KBM-7 (cell line): ENCODE data around the gene CELF1.
"Not testable (repeated sequence)": the region's sequence is repeated elsewhere in the genome, so short reads cannot be mapped to it uniquely, and the experiment has no call there.

Experiments used
- DNase-seq: peaks from one replicate; pipeline ENCODE4 v3.0.0-alpha.2; 2015
- in situ Hi-C: fragments of 300-500 bp; cut with MboI; formaldehyde crosslinking; loops from 2 replicates; pipeline ENCODE4 v1.14.3; 2020; ENCODE audit warnings: low sequenced_read_pairs, low pct_unique_long_range_greater_than_20kb, mixed read lengths

Gene CELF1

DNA sequence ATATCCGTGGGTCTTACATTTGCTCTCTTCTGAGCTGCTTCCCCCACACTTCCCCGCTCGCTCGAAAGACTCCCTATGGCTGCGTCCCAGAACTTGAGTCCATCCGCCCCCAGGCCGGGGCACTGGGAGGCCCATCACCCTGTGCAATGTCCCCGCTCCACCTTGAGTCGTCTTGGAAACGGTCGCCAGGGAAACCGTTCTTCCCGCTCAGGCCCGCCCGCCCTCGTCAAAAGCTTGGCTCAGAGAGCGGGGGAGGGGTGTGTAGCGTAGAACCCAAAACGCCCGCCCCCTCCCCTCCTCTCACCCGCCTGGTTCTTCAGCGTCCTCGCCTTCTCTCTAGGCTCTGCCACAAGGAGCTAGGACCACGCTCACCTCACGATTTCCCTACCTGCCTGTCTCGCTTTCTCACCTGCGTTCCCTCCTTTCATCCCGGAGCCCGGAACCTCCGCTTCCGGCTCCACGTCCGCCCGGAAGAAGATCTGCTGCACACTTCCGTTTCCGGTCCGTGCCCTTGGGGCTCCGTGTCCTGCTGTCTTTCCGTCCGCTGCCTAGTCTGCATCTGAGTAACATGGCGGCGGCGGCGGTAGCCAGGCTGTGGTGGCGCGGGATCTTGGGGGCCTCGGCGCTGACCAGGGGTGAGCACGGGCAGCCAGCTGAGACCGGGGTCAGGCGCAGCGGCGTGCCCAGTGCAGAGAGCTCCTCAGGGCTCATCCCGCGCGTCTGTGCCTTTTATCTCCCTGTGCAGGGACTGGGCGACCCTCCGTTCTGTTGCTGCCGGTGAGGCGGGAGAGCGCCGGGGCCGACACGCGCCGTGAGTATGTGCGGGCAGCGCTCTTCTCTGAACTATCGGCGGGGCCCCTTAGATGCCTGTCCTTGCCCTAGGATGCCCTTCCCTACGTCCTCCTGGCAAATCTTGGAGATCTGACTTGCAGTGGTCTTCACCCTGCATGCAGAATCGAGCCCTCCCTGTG, 25.9 kb upstream of the CELF1 start, which contains the start of the genes KBTBD4 and NDUFS3:
KBTBD4 (minus strand) TSS at position 447 of the 971 bp plus-strand sequence; CDS start at position 428, 19 bp downstream.
NDUFS3 (plus strand) TSS at position 551 of the 971 bp plus-strand sequence; CDS start at position 569, 18 bp downstream.
- in situ Hi-C loops: no loop called here
- peak; percentile 94 for DNase-seq

DNA sequence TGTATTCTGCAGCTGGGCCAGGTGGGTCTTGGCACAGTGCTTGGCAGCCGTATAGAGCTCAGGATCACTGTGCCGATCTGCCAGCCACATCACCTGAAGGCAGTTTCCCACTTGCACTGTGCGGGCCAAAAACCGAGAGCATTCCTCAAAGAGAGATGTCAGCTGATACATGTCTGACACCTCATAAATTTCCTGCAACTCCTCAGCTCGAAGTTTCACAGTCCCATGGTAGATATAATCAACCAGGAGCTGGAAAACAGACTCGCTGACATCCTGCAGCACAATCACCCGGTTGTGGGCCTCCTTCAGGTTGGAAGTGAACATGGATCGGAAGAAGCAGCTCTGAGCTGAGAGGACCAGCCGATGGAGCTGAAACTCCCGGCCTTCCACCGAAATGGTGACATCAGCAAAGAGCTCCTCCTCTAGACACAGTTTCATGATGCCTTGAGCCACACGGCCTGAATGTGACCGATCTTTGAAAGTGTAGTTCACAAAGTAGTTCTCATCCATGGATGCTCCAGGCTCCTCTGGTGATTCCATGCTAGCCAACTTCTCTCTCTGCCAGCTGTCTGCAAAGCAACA, 24.6 kb upstream of the CELF1 start:
- no peak for DNase-seq
- in situ Hi-C loops: no loop called here

DNA sequence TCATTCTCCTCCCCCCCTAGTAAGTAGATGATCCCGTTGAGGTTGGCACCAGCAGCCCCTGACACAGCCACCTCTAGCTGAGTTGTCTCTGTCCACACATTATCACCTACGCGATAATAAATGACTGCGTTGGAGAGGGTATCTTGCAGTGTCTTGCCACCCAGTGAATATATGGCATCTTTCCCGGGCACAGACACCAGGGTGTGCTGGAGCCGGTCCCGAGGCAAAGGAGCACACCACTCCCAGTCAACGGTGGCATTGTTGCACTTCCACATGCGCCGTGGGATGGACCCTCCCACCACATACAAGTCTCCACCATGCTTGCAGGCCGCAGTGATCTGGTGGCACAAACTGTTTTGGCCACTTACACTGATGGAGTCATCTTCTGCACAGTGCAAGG, 20.4 kb upstream of the CELF1 start:
- no peak for DNase-seq
- in situ Hi-C loops: no loop called here

DNA sequence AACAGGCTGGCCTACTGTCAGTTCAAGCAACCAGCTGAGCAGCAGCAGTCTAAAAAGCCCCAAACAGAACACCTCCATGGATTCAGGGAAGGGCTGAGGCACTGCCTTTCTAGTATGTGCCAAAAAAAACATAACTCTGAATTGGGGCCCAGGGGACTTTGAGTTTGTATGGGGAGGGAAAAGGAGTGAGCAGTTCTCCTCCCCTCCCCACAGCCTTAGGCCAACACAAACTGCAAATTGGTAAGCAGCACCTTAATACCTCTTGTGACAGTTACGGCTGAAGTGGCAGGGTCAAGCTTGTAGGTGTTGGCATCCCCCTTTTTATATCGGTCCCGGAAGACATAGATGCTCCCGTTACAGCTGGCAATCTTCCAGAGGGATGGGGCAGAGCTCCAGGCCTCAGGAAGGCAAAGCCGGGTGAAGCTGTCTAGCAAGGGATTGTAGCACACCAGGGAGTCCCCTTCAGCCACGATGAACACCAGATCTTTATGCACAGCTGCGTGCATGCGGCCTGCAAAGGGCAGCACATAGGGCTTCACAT, 19.9 kb upstream of the CELF1 start:
- in situ Hi-C loops: no loop called here
- no peak for DNase-seq

DNA sequence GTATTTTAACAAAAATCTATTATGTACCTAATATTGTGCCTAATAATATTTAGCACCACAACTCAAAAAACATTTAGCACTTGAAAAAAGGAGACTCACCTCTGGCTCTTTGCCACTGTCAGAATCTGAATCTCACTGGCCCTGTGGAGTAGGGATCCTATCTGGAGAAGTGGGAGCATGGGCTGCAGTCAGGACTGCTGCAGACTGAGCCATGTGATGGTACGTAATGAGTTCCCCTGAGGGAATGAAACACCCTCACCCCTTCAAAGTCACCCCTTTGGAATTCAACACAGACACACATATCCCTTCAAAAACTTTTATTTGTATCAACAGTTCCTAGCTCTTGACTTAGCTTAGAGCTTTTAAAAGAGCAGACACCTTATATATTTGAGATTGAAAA, 19.0 kb upstream of the CELF1 start:
- in situ Hi-C loops: no loop called here
- DNase-seq: no peak

DNA sequence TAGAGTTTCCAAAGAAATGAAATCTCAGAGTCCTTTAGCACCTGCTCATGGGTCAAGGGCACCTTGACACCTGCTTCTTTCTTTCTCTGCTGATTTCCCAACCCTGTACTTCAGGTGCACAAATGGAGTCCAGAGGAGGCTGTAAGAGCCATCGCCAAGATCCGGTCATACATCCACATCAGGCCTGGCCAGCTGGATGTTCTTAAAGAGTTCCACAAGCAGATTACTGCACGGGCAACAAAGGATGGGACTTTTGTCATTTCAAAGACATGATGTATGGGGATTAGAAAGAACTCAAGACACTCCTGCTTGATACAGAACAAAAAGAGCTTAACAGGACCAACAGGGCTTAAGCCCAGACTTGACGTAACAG, 18.4 kb upstream of the CELF1 start:
- no peak for DNase-seq
- in situ Hi-C loops: no loop called here

DNA sequence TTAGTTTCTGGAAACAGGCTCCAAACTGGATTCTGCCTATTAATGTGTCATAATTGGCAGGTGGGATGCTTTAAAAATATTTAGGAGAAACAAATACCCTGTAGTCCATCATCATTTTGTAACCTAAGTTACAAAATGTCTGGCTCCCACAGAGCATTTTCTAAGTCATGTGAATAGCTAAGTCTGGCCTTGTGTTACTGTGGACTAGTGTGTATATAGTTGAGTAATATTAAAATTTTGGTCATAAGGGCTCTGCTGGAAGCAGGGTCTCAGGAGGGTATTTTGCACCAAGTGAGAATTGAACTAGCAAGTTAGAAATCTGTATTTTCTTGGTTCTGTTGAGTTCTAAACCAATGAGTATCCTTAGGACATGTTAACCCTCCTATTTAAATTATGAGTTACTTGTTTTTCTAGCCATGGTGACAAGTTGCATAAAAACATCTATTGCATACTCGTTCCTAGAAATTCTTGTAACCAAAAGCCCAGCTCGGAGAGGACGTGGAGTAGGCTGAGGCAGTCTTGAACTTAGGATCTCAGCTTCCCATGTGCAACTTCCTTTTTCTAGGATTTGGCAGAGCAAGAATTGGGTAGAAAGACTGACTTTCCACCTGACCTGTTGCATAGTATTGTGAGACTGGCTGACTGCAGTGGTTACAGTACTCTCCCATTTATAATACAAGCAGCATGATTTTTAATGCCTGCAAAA, 17.9 kb upstream of the CELF1 start:
- in situ Hi-C loops: no loop called here
- DNase-seq: no peak

DNA sequence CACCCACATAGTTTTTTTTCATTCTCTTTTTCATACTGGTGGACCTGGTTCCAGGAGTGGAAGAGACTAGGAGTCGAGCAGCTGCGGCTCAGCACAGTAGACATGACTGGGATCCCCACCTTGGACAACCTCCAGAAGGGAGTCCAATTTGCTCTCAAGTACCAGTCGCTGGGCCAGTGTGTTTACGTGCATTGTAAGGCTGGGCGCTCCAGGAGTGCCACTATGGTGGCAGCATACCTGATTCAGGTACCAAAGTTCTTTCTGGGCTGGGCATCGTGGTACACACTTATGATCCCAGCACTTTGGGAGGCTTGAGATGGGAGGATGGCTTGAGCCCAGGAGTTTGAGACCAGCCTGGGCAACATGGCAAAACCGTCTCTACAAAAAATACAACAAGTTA, 16.7 kb upstream of the CELF1 start:
- no peak for DNase-seq
- in situ Hi-C loops: no loop called here

DNA sequence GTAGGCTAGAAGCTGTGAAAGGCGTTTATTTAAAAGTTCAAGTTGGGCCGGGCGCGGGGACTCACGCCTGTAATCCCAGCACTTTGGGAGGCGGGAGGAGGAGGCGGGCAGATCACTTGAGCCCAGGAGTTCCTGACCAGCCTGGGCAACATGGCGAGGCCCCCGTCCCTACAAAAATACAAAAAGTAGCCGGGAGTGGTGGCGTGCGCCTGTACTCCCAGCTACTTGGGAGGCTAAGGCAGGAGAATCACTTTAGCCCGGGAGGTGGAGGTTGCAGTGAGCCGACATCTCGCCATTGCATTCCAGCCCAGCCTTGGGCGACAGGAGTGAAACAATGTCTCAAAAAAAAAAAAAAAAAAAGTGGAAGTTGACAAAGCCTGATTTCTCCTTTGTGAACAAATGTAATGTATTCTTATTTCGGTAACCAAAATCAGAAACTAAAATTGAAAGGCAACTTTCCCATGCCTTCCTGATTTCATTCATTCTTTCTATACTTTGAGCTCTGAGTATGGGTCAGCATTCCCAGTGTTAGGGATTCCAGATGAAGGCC, 13.3 kb upstream of the CELF1 start:
- DNase-seq: peak; percentile 57
- in situ Hi-C loops: no loop called here

DNA sequence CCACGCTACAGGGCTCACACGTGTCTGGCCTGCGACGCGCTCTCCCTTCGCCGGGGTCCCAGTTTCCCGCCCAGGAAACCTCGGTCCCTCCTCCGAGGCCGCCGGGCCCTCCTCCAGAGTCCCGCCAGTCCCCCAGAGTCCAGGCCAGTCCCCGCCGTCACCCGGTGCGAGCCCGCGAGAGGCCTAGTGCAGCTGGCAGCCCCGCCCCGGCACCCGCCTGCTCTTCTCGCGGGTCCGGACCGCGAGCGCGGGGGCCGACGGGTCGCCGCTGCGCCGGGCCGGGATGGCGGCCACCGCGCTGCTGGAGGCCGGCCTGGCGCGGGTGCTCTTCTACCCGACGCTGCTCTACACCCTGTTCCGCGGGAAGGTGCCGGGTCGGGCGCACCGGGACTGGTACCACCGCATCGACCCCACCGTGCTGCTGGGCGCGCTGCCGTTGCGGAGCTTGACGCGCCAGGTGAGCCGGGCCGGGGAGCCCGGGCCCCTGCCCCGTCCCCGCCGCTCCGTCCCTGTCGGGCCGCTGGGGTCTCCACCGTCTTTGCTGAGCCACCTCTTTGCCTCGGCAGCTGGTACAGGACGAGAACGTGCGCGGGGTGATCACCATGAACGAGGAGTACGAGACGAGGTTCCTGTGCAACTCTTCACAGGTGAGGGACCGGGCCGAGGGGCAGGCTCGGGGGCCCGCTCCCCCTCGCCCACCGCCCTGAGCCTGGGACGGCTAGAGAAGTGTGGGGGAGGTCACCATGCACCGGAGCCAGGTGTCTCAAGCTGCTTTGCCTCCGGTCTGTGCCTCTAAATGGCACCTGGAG, 12.6 kb upstream of the CELF1 start, which contains the start of gene PTPMT1:
PTPMT1 (plus strand) TSS at position 260 of the 809 bp plus-strand sequence; CDS start at position 284, 24 bp downstream.
- in situ Hi-C loops: no loop called here
- peak; percentile 67 for DNase-seq

DNA sequence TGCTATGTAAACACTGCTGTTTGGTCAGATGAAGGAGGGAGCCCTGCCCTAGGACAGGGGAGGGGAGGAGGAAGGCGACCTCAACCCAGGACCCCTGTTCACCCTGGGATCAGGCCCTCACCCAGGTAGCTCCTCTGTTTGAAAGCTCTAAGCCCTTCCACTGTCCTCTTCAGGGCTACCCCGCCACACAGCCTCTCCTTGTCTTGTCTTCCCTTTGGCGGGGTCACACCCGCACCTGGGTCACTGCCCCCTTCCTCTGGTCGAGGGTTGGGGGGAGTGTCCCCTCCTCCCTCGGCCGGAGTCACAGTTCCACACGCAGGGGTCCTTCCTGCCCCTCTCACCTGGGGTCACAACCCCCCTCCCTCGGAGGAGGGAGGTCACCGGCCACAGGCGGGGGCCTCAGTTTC, 12.0 kb upstream of the CELF1 start:
- in situ Hi-C loops: no loop called here
- DNase-seq: no peak

DNA sequence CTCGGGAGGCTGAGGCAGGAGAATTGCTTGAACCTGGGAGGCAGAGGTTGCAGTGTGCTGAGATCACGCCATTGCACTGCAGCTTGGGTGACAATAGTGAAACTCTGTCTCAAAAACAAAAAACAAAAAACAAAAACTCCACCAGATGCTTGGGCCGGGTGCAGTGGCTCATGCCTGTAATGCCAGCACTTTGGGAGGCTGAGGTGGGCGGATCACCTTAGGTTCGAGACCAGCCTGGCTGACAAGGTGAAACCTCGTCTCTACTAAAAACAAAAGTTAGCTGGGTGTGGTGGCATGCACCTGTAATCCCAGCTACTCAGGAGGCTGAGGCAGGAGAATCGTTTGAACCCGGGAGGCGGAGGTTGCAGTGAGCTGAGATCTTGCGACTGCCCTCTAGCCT, 11.4 kb upstream of the CELF1 start:
- in situ Hi-C loops, DNase-seq: not testable (repeated sequence)

DNA sequence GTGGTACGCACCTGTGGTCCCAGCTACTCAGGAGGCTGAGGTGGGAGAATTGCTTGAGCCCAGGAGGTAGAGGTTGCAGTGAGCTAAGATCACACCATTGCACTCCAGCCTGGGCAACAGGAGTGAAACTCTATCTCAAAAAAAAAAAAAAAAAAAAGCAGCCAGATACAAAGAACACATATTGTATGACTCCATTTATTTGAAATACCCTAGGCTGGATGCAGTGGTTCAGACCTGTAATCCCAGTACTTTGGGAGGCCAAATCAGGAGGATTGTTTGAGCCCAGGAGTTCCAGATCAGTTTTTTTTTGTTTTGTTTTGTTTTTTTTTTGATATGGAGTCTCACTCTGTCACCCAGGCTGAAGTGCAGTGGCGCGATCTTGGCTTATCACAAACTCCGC, 9.5 kb upstream of the CELF1 start:
- in situ Hi-C loops, DNase-seq: not testable (repeated sequence)

DNA sequence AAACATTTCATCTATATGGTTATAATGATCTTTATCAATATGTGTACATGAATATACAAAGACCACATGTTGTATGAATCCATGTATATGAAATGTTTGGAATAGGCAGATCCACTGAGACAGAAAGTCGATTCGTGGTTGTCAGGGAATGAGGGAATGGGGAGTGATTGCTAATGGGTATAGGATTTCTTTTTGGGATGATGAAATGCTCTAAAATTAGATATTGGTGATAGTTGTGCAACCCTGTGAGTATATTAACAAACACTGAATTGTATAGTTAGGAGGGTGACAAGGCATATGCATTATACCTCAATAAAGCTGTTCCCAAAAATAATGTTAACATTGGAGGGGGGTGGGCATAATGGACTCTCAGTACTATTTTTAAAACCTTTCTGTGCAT, 7.5 kb upstream of the CELF1 start:
- in situ Hi-C loops: no loop called here
- DNase-seq: no peak

DNA sequence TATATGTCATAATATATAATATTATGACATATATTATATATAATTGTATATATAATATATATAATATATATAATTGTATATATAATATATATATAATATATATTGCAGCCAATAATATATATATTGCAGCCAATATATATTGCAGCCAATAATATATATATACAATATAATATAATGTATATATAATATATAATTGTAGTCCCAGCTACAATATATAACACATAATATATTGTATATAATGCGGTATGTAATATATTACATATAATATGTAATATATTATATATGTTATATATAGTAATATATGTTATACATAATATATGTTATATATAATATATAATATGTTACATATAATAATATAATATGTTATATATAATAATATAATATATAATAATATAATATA, 5.8 kb upstream of the CELF1 start:
- in situ Hi-C loops: loop anchor here (10.0 kb wide), 1 partner anchor 56 kb away; no protein-coding TSS in a partner anchor
- DNase-seq: no peak

DNA sequence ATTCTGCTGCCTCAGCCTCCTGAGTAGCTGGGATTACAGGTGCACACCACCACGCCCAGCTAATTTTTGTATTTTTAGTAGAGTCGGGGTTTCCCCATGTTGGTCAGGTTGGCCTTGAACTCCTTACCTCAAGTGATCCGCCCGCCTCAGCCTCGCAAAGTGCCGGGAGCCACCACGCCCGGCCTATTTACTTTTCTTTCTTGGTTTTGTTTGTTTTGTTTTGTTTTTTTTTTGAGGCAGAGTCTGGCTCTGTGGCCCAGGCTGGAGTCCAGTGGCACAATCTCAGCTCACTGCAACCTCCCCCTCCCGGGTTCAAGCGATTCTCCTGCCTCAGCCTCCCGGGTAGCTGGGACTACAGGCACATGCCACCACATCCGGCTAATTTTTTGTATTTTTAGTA, 4.1 kb upstream of the CELF1 start:
- not testable (repeated sequence) for DNase-seq
- in situ Hi-C loops: loop anchor here (10.0 kb wide), 1 partner anchor 58 kb away; no protein-coding TSS in a partner anchor

DNA sequence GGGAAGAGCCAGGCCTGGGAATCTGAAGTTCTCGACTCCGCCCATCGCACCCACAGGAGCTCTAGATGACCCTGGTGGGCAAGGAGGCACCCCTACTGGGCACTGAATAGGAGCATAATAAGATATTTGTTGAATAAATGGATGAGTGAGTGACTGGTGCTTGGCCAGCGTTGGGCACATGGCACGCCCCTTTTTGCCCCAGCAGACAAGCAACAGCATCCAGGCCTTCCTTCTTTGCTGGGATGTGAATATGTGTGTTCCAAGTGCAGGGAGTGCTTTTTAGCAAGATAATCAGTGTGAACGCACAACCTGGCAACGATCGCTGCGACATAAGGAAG, 443 bp upstream of the CELF1 start:
- in situ Hi-C loops: loop anchor here (10.0 kb wide), 1 partner anchor 61 kb away; no protein-coding TSS in a partner anchor
- DNase-seq: no peak

DNA sequence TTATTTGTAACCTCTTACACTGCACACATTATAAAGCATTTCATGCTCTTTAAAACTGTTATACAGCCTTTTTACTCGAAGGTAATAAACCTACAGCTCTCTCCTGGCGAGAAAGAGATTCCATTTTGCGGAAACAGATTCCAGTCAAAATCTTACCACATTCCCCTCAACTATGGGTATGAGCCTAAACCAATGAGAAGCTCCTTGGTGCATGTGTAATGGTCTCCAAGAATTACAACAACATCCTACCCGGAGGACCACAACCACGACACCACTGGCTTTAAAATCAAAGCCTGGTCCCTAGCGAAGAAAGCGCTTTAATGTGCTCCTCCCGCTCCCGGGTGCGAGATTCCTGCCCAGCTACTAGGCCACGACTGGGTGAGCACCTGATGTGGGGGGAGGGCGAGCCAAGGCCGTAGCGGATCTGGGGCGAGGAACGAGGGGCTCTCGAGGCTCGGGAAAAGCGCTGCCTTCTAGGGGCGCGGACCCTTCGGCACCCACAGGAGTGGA, 821 bp downstream of the CELF1 start:
- peak; percentile 51 for DNase-seq
- in situ Hi-C loops: loop anchor here (10.0 kb wide), 1 partner anchor 63 kb away; no protein-coding TSS in a partner anchor
